Suppressor macrophage (primary cell): Measurements from ENCODE around the gene CHD1L.
"Not testable (repeated sequence)": the region's sequence is repeated elsewhere in the genome, so short reads cannot be mapped to it uniquely, and the experiment has no call there.

Experiments used
- DNase-seq, 4 experiments: peaks; one replicate each; pipeline ENCODE4 v3.0.0-alpha.2; 2020 to 2022

CHD1L gene

DNA sequence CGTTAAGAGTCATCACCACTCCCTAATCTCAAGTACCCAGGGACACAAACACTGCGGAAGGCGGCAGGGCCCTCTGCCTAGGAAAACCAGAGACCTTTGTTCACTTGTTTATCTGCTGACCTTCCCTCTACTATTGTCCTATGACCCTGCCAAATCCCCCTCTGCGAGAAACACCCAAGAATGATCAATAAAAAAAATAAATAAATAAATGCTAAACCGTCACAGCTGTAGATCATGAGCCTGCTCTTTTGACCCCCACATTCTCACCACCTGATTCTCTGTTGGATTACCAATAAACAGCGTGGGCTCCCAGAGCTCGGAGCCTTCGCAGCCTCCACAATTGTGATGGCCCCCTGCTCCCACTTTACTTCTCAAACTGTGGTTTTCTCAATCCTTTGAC, 8.6 kb upstream of the CHD1L start:
- DNase-seq, result not testable (repeated sequence)

DNA sequence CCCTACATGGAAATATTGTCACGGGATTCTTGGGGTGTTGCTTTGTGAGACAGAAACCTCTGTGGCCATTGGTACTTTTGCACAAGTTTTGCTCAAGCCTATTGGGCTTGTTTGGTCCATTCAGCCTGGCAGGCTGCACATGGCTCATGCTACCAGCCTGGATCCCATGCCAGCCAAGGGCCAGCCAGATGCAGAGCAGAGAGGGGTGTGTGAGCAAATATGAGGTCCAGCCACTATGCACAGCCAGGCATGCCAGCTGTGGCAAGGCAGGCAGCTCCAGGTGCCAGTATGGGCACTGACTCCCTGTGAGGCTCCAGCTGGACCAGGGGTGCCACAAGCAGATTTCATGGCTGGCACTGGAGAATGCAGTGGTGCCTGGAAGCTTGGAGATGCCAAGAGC, 6.7 kb upstream of the CHD1L start:
- DNase-seq, result no peak

DNA sequence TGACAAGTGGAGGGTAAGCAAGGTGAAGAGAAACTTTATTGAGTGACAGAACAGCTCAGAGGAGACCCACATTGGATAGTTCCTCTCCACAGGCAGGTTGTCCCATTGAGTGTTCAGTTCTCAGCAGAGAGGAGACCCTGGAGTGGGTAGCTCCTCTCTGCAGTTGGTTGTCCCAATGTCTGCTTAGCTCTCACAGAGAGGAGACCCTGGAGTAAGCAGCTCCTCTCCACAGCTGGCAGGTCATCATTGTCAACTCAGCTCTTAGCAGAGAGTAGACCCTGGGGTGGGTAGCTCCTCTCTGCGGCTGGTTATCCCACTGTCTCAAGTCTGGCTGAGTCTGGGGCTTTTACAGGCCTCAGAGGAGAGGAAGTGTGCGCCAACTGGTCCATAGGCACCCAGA, 6.0 kb upstream of the CHD1L start:
- DNase-seq, result no peak

DNA sequence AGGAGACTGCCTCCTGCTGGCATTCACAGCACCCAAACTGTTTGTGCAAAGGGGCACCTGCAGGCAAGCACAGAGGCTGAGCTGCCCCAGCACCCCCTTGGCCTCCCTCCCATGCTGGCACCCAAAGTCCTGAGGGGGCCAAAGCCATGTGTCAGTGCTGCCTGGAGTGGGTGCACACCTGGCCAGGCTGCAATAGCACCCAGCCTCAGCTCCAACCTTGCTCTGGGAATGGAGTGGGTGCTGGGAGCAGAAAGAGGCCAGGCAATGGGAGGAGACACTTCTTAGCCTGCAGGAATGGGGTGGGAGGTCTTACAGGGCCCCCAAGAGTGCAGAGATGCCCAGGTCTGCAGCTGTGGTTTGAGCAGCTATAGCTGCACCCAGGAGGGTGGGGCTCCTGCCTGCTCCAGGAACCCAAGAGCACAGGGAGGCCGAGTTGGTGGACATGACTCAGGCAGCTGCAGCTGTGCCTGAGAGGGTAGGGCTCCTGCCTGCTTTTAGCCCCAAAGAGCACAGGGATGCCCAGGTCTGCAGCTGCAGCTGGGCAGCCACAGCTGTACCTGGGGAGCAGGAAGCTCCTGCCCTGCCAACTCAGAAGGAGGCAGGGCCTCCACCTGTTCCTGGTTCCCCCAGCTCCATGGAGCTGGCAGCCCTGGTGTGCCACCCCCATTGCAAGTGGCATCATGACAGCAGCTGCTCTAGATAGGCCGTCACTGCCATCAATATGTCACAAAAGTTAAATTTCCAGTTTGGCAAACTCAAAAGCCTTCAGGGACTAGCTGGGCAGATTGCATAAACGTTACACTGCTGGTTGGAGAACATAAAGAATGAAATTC, 5.3 kb upstream of the CHD1L start:
- no peak for DNase-seq

DNA sequence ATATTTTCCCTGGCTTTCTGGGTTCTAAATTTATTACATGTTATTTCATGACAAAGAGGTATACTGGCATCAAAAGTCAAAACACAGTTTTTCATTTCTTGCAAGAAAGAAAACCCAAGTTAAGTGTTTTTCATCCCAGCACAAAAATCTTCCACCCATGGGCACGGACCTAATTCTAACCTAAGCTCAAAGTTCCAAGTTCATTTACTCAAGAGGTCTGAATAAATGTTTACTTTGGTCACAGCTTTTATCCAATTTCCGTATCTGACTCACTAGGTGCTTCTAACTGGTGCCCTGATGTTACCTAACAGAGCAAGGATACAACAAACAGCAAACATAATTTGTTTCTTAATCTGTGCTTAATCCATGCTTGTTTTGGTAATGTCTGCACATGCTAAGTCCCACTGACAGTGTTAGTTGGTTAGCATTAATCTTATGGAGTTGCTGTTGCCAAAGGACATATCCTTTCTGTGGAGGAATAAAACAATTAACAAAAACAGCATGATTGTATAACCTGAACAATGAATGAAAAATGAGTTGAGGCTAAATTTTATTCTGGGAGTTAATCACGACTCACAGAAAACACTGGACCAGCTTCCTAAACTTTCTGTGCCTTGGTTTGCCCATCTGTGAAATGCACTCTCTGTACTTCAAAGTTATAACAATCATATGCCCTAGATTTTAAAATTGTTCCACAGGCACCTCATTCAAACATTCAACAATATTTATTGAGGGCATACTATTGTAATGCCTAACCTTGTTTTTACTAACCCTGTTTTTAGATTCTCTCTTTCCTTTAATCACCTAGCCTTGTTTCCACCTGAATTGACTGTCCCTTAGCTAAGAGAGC, 4.2 kb upstream of the CHD1L start:
- DNase-seq, result no peak

DNA sequence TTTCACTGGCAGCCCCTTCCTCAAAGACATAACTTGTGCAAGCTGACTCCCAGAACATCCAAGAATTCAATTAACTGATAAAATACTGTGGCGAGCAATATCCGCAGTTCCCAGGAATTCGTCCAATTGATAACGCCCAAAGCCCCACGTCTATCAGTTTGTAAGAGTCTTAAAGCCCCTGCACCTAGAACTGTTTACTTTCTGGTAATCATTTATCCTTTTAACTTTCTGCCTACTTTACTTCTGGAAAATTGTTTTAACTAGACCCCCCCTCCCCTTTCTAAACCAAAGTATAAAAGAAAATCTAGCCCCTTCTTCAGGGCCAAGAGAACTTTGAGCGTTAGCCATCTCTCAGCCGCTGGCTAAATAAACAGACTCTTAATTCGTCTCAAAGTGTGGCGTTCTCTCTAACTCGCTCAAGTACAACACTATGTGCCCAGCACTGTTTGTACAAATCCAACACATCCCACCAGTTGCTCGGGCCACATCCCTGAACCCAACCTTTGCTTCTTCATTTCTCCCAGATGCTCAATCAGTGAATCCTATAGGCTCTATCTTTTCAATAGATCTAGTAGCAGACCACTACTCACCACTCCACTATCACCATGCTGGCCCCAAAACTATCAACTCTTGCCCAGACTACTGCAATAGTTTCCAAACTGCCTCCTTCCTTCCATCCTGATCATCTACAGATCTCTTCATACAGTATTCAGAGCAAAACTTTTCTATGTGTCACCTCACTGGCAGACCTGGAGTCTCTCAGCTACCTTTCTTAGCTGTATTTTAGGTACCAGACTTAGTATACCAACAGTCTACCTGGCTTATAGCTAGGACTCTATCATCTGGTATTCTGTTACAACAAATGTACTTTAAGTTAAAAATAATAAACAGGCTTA, 3.3 kb upstream of the CHD1L start:
- DNase-seq, result no peak

DNA sequence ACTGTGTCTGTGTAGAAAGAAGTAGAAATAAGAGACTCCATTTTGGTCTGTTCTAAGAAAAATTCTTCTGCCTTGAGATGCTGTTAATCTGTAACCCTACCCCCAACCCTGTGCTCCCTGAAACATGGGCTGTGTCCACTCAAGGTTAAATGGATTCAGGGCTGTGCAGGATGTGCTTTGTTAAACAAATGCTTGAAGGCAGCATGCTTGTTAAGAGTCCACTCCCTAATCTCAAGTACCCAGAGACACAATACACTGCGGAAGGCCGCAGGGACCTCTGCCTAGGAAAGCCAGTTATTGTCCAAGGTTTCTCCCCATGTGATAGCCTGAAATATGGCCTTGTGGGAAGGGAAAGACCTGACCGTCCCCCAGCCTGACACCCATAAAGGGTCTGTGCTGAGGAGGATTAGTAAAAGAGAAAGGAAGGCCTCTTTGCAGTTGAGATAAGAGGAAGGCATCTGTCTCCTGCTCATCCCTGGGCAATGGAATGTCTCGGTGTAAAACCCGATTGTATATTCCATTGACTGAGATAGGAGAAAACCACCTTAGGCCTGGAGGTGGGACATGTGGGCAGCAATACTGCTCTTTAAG, 2.3 kb upstream of the CHD1L start:
- not testable (repeated sequence) for DNase-seq

DNA sequence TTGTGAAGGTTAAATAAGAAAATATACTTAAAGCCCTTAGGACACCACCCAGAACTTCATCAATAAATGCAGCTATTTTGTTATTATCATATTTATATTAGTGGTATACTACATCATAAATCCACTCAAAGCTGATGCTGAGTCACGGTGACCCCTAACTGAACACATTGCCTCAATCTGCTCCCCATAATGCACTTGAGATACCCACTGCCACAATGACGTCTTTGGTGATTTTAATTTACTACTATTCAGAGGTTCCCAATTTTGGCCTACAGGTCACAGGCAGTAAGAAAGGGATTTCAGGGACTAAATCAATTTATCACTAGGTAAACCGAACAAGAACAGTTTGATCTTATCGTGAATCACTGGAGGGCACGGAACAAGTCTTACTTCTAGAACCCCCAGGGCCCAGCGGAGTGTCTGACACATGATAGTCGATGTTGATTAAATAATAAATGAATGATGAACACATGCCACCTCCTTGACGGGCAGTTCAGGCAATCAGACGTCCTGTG, 493 bp upstream of the CHD1L start:
- DNase-seq, result no peak

DNA sequence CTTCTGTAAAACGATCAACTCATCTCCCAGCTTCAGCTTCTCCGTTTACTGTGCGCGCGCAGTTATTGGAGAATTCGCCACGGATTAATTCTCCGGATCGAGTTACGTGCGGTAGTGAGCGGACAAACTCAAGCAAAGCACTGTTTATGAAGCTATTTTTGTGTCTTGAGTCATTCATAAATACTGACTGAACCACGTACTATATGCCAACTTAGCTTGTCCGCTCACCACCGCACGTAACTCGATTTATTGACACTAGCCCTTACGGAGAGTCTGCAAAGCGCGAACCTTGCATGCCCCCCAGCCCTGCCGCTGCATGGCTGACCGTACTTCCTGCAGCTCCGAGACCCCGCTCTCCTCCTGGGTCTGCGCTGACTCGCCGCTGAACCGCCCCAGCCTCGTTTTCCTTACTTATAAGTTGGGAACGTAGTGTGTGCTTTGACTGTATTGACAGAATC, 773 bp downstream of the CHD1L start:
- DNase-seq, result peak; percentile 12 to 60 (median 36)

DNA sequence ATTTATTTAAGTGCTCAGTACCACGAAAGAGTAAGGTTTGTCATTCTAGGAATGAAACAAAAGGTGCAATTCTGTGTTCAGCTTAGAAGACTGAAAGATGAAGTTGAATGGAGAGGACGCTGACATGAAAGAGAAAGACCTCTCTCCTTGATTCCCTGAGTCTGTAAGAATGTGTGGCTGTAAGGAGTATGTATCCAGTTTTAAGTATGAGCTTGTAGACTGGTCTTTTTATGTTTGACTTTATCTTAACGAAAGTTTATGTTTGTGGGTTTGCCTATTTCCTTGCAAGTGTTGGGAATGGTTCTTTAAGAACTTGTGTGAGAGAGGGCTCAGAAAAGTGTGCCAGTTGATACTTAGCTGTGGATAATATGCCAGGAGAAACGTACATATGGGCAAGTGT, 1.4 kb downstream of the CHD1L start:
- no peak for DNase-seq

DNA sequence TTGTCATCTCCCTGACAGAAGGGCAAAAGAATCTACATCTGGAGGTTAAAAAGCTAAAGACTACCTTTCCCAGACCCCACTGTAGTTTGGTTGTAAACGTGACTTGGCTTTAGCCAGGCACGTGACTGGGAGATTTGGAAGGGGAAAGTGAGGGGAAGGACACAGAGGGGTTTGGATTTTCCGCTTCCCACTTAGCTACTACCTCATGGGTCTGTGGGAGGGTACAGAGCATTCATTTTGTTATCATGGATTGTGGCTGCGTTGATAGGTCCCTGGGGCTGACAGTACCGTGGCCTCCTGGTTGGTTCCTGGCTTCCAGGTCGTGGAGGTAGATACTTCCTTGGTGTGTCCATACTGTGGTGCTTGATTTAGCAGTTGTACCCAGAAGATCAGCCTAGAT, 2.6 kb downstream of the CHD1L start:
- no peak for DNase-seq

DNA sequence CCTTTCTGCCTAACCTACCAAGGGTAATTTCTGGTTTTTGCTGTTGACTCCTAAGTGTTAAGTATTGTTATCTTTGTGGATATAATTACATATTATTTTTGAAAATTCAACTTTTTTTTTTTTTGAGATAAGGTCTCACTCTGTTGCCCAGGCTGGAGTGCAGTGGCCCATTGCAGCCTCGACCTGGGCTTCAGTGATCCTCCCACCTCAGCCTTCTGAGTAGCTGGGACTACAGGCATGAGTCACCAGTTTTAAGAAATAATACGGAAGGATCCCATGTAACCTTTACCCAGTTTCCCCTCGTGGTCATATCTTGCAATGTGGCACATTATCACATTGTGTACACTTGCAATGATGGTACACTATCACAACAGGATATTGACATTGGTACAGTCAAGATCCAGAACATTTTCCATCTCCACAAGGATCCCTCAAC, 3.1 kb downstream of the CHD1L start:
- DNase-seq, result peak; percentile 41 to 78 (median 74)

DNA sequence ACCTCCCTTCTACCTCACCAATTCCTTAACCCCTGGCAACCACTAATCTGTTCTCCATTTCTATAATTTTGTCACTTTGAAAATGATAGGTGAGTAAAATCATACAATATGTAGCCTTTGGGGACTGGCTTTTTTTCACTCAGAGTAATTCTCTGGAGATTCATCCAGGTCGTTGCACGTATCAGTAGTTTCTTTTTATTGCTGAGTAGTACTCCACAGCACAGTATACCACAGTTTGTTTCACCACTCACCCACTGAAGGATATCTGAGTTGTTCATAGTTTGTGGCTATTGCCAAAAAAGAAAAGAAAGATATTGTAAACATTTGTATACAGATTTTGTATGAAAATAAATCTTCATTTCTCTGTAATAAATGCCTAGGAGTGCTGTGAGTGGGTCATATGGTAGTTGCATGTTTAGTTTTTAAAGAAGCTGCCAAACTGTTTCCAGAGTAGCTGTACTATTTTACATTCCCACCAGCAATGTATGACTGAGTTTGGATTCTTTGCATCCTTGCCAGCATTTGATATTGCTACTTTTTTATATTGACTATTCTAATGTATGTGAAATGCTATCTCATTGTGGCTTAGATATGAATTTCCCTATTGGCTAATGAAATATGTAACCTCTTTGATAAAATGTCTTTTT, 3.7 kb downstream of the CHD1L start:
- no peak for DNase-seq

DNA sequence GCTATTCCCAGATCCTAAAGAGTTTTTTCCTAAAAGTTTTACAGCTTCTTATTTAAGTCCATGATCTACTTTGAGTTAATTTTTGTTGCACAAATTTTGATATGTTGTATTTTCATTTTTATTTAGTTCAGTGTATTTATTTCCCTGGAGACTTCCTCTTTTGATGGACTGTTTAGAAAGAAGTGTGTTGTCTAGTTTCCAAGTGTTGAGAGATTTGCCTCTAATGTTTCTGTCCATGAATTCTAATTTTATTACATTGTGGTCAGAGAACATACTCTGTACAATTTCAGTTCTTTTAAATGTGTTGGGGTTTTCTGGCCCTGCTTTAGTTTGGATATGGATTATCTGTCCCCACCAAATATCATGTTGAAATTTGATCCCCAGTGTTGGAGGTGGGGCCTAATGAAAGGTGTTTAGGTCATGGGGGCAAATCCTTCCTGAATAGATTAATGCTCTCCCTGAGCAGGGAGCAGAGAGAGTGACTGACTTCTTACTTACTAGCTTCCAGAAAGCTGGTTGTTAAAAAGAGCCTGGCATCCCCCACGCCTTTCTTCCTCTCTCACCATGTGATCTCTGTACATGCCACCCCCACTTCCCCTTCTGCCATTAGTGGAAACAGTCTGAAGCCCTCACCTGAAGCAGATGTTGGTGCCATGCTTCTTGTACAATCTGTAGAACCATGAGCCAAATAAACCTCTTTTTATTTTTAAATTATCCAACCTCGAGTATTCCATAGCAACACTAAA, 4.6 kb downstream of the CHD1L start:
- DNase-seq, result peak; percentile 47 to 80 (median 58)

DNA sequence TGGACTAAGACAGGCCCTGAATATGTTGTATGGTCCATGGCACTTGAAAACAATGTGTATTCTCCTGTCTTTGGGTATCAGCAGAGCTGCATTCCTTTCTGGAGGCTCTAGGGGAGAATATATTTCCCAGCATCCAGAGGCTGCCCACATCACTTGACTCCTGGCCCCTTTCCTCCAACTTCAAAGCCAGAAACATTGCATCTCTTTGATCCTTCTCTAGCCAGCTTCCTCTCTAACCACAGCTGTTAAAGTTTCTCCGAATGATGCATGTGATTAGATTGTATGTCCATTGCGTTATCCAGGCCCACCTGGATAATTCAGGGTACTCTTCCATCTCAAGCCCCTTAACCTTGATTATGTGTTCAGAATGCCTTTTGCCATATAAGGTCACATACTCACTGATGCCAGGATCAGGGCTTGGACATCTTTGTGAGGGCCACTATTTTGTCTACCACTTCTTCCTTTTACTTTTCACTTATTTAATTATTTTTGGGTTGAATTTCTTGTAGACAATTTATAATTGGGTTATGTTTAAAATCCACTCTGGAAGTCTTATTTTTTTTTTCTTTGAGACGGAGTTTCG, 5.3 kb downstream of the CHD1L start:
- DNase-seq, result no peak

DNA sequence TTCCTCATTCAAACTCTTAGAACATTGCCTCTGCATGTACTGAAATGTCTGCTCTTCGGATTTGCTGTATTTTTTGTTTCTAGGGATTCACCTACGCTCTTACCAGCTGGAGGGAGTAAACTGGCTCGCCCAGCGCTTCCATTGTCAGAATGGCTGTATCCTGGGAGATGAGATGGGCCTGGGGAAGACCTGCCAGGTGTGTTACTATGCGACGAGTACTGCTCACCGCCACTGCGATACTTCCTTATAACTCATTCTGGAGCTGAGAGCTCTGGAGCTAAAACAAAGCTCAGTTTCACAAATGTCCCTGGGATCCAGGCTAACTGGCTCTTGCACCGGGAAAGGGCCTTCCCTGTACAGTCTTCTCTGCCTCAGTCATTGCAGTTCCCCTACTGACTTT, 10.1 kb downstream of the CHD1L start:
- no peak for DNase-seq

DNA sequence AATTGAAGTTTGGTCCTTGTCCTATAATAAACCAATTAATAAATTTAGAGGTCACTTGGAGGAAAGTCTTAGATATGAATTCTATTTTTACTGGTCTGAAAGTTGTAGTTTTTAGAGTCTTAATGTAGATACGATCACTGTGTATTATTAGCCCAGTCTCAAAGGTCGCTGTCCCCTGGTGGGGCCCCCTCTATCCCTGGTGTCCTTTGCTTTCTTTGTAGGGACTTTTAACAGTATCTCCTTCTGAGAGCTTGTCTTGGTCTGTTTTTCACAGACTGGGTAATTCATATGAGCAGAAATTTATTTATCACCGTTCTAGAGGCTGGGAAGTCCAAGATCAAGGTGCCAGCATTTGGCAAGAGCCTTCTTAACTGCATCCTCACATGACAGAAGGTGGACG, 18.5 kb downstream of the CHD1L start:
- no peak for DNase-seq

DNA sequence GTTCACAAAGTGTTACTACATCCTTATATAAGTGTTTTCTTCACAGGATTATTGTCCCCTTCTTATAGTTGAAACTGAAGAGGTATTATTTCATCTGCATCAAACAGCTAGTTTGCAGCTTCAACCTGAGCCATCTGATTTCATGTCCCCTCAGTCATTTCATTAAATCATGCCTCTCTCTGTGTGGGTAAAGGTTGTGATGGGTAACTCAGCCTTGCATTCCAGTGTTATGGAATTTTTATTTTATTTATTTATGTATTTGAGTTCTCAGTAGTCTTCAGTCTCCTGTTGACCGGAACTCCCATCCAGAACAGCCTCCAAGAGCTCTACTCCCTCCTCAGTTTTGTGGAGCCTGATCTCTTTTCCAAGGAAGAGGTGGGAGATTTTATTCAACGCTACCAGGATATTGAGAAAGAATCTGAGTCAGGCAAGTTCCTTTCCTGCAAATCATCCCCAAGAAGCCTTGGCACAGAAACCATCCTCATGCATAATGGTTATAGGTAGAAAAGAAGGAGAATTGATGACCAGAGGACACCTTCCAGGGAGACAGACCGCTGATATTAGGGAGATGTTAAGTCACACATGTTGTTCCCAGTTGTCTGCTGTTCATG, 21.8 kb downstream of the CHD1L start:
- no peak for DNase-seq

DNA sequence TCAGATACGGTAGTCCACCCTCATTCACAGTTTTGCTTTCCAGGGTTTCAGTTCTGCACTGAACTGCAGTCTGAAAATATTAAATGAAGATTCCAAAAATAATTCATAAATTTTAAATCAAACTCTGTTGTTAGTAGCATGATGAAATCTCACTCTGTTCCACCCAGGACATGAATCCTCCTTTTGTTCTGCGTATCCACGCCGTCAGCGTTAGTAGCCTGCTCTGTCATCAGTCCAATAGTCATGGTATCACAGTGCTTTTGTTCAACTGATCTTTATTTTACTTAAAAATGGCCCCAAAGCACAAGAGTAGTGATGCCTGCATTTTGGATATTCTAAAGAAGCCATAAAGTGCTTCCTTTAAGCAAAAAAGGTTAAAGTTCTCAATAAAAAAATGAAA, 23.9 kb downstream of the CHD1L start:
- no peak for DNase-seq

DNA sequence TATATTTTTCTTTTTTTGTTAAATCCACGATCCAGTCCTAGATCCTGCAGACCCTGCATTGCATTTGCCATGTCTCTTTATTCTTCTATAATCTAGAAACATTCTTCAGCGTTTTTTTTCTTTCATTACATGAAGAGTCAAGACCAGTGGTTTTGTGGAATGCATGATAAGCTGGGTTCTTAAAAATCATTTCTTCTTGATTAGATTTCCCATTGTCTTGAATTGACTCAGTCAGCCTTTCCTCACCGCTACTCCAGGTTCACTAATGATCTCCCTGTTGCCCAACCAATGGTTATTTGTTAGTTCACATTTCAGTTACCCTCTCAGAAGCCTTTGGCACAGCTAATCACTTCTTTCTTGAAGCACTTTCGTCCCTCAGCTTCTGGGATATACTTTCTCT, 25.2 kb downstream of the CHD1L start:
- no peak for DNase-seq
